ENCODE measurements around the gene SLC24A4. TPM values are rescaled to one million over a fixed set of nuclear protein-coding genes. Genes with fewer than 3 reads are reported as not detected.

SLC24A4 gene
- total RNA-seq, 4 donors from 2014 or later = 0.08 to 0.37 (median 0.22) TPM

- no peak for TF ChIP-seq CTCF (IDR thresholded peaks at IDR 0.05)
- no peak for TF ChIP-seq POLR2A (IDR thresholded peaks at IDR 0.05)
- DNase-seq (ENCODE audit: low spot score in 2 of 2) = no peak
- no peak overlapping the region for H3K4me3 ChIP-seq (ENCODE audit: low read depth, poor library complexity, severe bottlenecking)
- intact Hi-C loops (cut with DNase I; ENCODE audit: low total_unique reads) = no loop called here
- 73 to 74% methylated on average over 11 of the region's 11 CpGs for WGBS, 2 donors
Observed at GRCh38 chr14:92385561-92385960, 62.6 kb downstream of the SLC24A4 start.

GRCh38 chr14:92386165-92386564 is 63.2 kb downstream of the SLC24A4 start:
- 86 to 95% methylated on average over 5 of the region's 5 CpGs for WGBS, 2 donors
- no peak overlapping the region for H3K4me3 ChIP-seq (ENCODE audit: low read depth, poor library complexity, severe bottlenecking)
- TF ChIP-seq CTCF (IDR thresholded peaks at IDR 0.05) (no peak), POLR2A (IDR thresholded peaks at IDR 0.05) (no peak)
- DNase-seq (ENCODE audit: low spot score in 2 of 2) = no peak
- intact Hi-C loops (cut with DNase I; ENCODE audit: low total_unique reads) = no loop called here

GRCh38 chr14:92386637-92387036 is 63.7 kb downstream of the SLC24A4 start:
- no peak for DNase-seq (ENCODE audit: low spot score in 2 of 2)
- no peak for TF ChIP-seq CTCF (IDR thresholded peaks at IDR 0.05)
- TF ChIP-seq POLR2A (IDR thresholded peaks at IDR 0.05) = no peak
- no peak overlapping the region for H3K4me3 ChIP-seq (ENCODE audit: low read depth, poor library complexity, severe bottlenecking)
- WGBS, 2 donors = 72 to 74% methylated on average over 9 of the region's 9 CpGs
- intact Hi-C loops (cut with DNase I; ENCODE audit: low total_unique reads) = no loop called here

GRCh38 chr14:92387578-92387977 is 64.6 kb downstream of the SLC24A4 start:
- no peak for DNase-seq (ENCODE audit: low spot score in 2 of 2)
- intact Hi-C loops (cut with DNase I; ENCODE audit: low total_unique reads) = no loop called here
- H3K4me3 ChIP-seq (ENCODE audit: low read depth, poor library complexity, severe bottlenecking) = no peak overlapping the region
- TF ChIP-seq POLR2A (IDR thresholded peaks at IDR 0.05) = no peak
- no peak for TF ChIP-seq CTCF (IDR thresholded peaks at IDR 0.05)
- WGBS, 2 donors = 97 to 100% methylated on average over 1 of the region's 1 CpG

GRCh38 chr14:92389598-92390158 is 66.7 kb downstream of the SLC24A4 start:
- DNase-seq (ENCODE audit: low spot score in 2 of 2) = no peak
- 76 to 78% methylated on average over 12 of the region's 12 CpGs for WGBS, 2 donors
- H3K4me3 ChIP-seq (ENCODE audit: low read depth, poor library complexity, severe bottlenecking) = no peak overlapping the region
- intact Hi-C loops (cut with DNase I; ENCODE audit: low total_unique reads) = no loop called here
- no peak for TF ChIP-seq CTCF (IDR thresholded peaks at IDR 0.05)
- TF ChIP-seq POLR2A (IDR thresholded peaks at IDR 0.05) = no peak

- TF ChIP-seq CTCF (IDR thresholded peaks at IDR 0.05) (no peak), POLR2A (IDR thresholded peaks at IDR 0.05) (no peak)
- 73 to 86% methylated on average over 8 to 10 of the region's 10 CpGs for WGBS, 2 donors
- intact Hi-C loops (cut with DNase I; ENCODE audit: low total_unique reads) = no loop called here
Observed at GRCh38 chr14:92391726-92392125, 68.8 kb downstream of the SLC24A4 start.

More at GRCh38 chr14:92391726-92392125, 68.8 kb downstream of the SLC24A4 start:
- DNase-seq (ENCODE audit: low spot score in 2 of 2) = no peak
- H3K4me3 ChIP-seq (ENCODE audit: low read depth, poor library complexity, severe bottlenecking) = no peak overlapping the region
